Measurements from ENCODE around the gene LHFPL6.

- no peak for TF ChIP-seq CTCF (IDR thresholded peaks at IDR 0.05; ENCODE audit: poor library complexity)
- TF ChIP-seq EZH2 (IDR thresholded peaks at IDR 0.05; ENCODE audit: borderline replicate concordance) = no peak
These were observed 306.8 kb downstream of the LHFPL6 start for GRCh38 chr13:39296193-39296592.

Data from hepatocyte (in vitro differentiated cells).